NCI-H226 (cell line): Measurements from ENCODE around the gene NPTX2.

Source experiments
- DNase-seq: peaks from one replicate; pipeline ENCODE4 v3.0.0-alpha.2; 2015

NPTX2 gene

DNA sequence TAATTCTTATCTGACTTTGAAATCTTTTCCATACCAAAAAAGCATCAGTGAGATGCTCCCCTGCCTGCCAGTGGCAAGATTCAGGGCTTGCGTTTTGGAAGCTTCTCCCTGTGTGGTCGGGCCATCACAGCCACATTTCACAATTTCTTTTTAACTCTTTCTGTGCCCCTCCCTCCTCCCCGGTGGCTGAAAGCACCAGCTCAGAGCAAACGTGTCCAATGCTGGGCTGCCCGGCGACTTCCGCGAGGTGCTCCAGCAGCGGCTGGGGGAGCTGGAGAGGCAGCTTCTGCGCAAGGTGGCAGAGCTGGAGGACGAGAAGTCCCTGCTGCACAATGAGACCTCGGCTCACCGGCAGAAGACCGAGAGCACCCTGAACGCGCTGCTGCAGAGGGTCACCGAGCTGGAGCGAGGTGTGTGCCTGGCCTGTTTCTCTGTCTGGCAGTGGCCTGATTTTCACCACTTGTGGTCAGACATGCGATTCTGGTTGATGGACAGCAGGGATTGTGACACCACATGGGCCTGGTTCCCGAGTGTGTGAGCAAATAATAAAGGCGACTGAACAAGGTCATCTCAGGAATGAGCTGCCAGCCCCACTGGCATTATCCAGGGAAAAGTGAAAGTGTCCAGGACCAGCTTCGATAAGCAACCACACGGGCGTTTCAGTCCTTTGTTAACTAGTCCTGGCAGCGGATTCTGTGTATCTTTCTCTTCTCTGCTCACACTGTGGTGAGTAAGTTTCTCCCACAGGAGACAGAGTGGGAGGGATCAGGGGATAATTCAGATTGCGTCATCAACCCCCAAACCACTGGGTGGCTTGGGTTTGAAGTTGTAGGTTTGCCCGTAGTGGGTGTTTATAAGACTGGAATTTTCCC is 2.6 kb downstream of the NPTX2 start:
- DNase-seq, result no peak

DNA sequence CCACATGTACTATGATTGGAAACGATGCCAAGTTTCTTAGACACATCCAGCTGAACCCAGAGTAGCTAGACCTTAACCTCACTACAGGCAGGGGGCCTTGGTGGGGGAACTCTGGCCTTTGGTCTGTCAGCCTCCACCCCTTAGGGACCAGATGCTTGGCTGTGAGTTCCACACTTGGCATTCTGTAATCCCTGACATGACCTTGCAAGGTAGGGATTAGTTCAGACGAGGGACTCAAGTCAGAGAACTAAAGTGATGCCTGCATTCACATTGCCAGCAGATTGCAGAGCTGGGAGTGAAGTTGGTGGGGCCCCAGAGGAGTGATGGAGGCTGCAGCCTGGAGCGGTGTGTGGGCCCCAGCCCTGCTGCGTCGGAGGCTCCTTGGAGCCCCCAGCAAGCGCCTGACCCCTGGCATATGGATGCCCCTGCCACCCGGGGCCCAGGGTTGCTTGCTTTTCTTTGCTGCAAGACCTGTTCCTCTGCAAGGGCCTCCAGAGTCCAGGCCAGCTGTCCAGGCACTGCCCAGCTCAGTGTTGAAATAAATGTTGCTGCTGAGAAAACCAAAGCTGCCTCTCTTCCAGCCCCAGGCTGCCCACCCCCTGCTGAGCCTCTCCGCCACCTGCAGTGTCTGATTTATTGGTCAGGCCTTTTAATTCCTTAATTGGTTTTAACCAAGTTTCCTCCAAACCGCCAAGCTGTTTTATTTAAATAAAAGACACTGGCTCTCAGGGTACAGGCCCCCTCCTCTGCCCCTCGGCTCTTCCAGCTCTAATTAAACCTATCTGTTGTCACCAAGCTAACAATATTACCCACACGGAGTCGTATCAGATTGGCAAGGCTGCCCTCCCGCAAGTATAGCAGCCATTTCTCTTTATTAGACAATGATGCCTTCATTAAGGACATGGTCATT is 4.7 kb downstream of the NPTX2 start:
- DNase-seq, result no peak

DNA sequence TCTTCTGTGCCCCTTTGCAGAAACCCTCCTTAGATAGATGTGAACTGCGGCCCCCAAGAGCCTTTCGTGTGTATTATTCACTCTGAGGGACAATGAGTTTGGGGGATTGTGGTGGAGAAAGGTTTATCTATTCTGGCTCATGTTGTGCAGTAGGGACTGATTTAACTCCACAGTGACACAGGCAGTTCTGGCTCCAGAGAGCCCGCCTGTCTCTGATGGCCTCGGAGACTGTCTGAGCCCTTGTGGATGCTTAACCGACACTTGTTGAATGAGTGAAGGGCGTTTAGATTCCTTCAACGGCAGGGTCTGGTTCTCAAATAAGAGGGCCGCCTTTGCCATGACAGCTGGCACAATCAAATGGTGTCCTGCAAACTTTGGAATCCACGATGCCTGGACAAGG is 5.8 kb downstream of the NPTX2 start:
- no peak for DNase-seq

DNA sequence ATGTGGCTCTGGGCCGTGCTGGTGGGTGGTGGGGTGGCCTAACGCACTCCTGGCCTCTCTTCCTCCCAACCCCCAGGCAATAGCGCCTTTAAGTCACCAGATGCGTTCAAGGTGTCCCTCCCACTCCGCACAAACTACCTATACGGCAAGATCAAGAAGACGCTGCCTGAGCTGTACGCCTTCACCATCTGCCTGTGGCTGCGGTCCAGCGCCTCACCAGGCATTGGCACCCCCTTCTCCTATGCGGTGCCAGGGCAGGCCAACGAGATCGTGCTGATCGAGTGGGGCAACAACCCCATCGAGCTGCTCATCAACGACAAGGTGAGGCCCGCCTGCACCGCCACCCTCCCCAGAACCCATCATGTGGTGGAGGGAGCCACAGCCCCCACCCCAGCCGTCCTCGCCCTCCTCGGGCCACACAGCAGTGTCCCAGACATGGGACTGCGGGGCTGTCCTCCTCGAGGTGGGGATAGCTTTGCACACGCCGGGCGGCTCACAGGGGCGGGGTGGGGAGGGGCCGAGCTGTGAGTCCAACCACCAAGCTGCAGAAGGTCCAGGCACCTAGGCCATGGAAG is 7.8 kb downstream of the NPTX2 start:
- no peak for DNase-seq

DNA sequence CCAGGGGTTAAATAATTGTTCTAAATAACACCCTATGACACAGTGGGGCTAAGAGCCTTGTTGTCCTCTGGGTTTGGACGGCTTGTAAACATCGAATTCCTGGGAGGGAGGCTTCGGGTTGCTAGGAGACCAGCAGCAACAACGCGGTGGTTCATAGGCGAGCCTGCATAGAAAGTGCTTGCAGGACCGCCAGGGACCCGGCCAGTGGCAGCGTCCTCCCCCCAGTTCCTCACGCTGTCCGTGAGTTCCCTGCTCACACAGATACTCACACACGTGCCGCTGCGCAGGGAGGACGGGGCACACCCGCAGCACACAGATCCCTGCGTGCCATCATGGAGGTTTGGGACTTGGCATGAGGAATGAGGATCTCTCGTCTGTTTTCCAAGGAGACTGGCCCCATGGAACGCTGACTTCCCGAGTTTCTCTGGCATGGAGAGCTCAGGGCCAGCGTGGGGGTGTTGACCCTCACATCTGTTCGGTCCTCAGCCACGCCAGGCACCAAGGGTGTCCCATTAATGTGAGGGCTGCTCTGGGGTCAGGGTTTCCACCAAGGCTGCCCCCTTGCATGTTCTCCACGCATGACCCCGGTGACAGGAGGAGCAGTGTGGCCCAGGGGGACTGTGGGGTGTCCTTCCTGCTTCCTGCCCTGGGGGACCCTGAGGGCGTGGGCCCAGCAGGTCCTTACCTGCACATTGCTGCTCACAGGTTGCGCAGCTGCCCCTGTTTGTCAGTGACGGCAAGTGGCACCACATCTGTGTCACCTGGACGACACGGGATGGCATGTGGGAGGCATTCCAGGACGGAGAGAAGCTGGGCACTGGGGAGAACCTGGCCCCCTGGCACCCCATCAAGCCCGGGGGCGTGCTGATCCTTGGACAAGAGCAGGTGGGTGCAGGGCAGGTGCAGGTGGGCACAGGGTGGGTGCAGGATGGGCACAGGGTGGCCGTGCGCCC is 9.7 kb downstream of the NPTX2 start:
- no peak for DNase-seq

DNA sequence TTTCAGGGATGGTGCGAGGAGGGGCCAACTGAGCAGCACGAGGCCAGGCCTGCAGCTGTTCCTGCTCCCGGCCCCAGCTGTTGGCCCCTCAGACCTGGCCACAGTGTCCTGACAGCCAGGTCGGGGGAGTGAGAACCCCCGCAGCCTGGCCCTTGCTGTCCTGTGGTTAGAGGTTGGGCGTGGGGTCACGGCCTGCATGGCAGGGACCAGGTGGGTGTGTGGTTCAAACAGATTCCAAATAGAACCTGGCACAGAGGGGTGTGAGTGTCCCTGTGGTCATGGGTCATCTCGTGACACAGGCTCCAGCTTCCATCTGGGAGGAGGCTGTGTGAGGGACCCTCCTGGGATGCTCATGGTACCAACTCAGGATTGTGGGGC is 10.3 kb downstream of the NPTX2 start:
- DNase-seq, result no peak

DNA sequence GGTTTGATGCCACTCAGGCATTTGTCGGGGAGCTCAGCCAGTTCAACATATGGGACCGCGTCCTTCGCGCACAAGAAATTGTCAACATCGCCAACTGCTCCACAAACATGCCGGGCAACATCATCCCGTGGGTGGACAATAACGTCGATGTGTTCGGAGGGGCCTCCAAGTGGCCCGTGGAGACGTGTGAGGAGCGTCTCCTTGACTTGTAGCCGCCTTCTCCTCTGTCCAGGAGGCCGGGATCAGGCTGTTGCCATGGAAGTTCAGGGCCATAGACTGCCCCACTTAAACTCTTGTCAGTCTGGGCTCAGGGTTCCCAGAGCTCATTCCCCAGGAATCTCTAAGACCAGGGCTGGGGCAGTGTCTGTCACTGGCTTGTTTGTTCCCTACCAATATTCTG is 11.3 kb downstream of the NPTX2 start:
- DNase-seq, result no peak

DNA sequence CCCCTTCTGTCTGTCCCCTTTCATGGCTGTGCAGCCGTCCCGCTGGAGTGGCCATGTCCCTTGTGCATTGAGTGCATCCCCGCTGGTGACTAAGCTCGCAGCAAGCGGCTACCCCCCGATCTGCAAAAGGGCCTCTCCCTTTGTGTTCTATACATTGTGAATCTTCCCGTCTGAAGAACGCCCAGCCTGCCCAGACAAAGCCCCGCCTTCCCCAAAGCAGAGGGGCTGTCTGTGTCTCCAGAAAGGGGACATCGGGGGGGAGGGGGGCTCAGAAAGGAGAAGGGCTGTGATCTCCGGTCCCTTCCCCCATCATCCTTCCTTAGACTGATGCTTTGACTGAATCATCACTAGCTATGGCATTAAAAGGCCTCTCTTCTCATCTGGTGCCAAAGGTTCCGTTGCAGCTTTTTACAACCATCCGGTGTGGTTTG is 11.9 kb downstream of the NPTX2 start:
- no peak for DNase-seq

DNA sequence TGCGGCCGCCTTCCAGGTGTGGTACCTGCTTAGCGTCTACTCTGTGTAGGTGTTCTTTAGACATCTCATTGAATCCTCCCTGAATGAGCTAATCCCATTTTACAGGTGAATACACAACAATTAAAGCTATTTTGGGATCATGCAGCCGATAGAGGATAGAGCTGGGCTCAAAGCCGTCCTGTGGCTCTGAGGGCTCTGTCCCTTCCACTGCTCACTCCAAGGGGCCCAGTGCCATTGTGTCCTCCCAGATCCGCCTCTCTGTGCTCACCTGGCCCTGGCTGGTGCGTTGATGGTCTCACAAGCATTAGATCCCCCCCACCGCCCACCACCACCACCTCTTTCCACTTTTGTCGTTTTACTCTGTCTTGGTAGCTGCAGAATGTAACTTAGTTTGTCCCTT is 13.1 kb downstream of the NPTX2 start:
- no peak for DNase-seq

DNA sequence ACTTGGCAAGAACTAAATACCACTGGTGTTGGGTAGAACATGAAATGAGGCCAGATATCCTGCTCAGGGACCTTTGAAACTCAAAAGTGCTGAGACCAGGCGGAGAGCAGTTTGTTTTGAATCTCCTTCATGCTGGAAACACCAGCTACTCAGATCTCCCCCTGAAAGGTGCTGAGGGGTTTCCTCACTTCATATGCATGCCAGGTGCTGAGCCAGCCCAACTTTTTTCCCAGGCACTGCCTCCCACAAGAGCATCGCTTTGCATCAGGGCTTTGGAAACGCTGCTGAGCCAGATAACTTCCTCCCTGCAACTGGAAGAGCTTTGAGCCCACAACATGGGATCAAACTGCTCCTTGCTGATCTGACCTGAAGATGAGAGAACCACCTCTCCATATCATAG is 13.7 kb downstream of the NPTX2 start:
- DNase-seq, result no peak

DNA sequence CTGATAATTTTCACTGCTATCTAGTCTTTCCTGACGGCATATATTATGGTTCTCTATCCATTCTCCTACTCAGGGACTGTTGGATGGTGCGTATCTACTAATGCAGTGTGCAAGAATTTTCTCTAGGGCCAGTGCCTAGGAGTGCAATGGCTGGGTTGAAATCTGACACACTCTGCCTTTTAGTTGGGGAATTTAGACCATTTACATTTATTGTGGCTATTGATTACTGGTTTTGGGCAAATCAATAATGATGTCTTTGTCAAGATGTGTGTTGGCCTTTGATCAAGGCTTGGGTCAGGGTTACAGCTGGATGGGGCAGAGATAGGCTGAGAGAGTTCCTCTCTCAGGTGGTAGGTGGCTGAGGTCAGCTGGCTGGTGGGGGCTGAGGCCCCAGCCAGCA is 21.8 kb downstream of the NPTX2 start:
- no peak for DNase-seq

DNA sequence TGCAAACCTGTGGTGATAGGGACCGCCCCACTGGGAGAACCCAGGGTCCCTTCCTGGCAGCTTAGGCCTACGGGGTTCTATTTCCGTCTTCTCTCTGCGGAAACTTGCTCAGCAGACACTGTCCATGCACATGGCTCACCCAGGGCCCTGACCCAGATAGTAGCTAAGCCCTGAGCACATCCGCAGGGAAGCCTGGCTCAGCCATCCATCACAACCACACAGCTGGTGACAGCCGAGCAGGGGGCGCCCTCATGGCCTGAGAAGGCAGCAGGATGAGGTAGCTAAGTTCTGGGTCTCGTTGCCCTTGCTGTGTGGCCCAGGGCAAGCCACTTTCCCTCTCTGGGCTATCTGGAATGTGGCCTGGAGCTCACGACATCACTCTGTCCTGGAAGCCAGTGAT is 23.3 kb downstream of the NPTX2 start:
- DNase-seq, result no peak

DNA sequence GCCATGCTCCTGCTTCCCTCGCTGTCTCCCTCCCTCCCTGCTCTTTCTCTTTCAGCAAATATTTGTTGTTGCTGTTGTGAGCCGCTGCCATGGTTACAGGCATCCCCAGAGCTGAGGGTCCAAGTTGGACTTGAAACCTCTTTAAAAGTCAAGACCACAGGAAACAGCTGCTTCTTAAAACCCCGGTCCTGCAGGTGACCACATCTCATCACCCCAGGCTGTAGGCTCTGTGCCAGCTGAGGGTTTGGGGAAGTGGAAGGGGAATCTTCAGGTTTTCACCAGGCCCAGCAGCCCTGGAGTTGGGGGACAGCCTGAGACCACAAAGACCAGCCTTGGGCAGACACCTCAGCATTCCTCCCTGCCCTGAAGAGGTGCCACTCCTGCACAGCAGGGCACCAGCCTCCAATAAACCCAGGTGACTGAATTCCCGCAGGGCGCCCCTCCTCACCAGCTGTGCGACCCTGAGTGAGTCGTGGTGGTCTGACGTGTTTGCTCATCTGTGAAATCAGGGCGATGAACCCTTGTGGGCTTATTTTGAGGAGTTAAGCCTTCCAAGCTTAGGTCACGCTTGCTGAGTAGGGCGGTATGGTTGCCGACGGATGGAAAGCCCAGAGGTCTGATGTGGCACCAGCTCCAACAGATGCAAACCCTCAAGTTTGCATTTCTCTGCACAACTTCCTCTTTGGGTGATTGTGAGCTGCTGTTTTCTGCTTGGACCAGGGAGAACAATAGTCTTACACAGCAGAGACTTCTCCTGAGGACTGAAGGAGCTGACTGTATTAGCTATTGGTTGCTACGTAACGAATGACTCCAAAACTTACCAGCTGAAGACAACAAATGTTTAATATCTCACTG is 24.8 kb downstream of the NPTX2 start:
- no peak for DNase-seq

DNA sequence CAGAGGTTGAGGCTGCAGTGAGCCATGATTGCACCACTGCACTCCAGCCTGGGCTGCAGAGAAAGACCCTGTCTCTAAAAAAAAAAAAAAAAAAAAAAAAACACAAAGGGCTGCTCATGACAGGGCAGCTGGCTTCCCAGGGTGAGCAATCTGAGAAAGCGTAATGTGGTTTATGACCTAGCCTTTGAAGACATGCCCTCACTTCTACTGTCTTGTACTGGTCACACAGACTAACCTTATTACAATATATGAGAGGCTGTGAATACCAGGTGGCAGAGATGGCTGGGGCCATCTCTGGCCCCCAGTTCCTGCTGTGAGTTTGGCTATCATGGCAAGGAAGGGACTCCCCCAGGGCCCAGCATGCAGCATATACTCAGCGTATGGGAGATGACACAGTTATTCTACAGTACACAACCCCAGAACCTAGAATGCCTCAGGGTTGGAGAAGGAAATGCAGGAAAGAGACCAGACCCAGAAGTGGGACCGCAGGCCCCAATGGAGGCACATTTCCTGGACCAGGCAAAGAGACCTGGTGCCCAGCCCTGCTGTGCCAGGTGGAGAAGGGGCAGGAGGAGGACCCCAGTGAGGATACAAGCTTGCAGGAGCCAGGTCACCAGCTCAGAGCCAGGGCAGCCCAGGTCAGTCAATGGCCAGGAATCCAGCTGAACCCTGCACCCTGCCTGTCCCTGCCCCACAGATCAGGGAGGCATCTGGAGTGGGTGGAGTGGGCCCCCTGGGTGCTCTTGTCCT is 26.3 kb downstream of the NPTX2 start:
- DNase-seq, result no peak

DNA sequence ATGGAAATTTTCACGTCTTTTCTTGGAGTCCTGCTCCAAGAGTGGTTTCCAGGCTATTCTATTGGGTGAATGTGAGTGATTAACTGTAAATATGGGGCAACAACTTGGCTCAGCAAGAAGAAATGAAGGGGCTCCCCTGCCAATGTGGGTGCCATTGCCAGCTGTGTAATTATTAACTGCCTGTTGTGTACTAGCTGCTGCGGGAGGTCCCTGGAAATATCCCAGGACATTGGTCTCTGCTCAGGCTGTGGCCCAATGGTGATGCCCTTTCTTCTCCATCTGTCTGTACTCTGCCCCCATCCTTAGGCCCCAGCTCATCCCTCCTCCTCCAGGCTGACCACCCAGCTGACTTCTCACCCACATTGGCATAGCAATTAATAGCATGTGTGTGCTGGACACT is 29.4 kb downstream of the NPTX2 start:
- DNase-seq, result no peak

DNA sequence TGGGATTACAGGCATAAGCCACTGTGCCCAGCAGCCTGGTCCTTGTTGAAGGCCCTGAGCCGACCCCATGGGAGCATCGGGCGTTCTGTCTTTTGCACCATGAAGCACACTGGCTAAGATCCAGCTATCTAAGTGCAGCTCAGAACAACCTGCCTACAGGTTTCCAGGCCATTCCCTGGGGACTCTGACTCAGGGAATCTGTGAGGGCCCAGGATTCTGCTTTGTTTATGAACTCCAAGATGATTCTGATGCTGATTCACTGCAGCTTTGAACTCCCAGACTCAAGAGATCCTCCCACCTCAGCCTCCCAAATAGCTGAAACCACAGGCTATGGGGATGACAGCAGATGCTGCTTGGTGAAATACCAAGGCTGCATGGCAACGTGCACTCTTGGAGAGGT is 30.2 kb downstream of the NPTX2 start:
- no peak for DNase-seq

DNA sequence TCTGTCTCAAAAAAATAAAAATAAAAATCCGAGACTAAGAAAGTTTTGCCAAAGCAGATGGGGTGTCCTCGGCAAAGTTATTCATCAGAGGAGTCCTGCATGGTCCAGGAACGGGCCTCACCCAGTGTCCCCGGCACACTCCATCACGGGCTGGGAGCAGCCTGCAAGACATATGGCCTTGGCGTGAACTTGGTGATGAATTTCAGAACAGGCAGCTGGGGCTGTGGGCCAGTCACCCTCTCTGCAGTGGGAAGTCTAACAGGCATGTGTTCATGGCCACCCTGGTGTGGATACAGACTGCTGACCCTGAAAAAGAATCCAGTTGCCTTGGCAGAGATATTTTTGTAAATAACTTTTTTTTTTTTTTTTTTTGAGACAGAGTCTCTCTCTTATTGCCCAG is 34.7 kb downstream of the NPTX2 start:
- DNase-seq, result no peak

DNA sequence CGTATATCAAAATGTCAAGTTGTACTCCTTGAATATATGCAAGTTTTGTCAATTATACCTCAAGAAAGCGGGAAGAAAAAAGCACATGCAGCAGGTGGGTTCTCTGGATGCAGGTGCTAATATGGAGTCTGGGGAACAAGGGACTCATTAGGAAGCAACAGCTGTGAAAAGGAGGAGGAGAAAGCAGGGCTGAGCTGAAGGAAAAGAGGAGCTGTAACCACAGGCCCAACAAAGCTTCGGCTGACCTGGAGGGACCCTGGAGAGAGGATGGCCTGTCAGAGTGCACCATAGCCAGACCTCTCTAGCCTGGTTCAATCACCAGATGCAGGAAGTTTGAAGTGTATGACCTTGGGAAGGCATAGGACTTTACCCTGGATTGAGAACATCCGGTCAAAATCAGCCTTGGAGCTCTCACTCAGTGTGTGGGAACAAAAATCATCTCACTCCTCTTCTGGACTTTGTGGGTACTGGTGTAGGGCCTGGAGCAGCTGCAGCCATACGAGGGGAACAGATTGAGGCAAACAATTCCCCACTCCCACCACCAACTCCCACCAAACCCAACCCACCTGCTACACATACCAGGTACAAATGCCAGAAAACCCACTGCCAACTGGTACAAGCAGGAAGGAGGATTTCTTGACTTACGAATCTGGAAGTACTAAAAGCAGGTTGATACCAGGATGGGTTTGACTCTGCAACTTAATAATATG is 36.7 kb downstream of the NPTX2 start:
- DNase-seq, result no peak

DNA sequence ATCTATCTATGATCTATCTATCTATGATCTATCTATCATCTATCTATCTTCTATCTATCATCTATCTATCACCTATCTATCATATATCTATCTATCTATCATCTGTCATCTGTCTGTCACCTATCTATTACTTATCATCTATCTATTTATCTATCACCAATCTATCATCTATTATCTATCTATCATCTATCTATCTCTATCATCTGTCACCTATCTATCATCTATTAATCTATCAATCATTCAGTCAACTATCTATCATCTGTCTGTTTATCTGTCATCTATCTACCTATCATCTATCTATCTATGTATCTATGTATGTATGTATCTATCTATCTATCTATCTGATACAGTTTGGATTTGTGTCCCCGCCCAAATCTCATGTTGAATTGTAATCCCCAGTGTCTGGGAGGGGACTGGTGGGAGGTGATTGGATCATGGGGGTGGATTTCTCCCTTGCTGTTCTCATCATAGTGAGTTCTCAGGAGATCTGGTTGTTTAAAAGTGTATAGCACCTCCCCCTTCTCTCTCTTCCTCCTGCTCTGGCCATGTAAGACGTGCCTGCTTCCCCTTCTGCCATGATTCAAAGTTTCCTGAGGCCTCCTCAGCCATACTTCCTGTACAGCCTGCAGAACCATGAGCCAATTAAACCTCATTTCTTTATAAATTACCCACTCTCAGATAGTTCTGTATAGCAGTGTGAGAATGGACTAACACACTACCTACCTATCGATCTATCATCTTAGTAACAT is 37.6 kb downstream of the NPTX2 start:
- DNase-seq, result no peak
